Measurements from ENCODE around the gene TADA2B. TPM values are rescaled to one million over a fixed set of nuclear protein-coding genes. Genes with fewer than 3 reads are reported as not detected.

Gene TADA2B
- total and polyA plus RNA-seq, 2 of the 4 experiments (the other 2 are of a cell fraction) = 6.1 to 8.6 TPM

DNA sequence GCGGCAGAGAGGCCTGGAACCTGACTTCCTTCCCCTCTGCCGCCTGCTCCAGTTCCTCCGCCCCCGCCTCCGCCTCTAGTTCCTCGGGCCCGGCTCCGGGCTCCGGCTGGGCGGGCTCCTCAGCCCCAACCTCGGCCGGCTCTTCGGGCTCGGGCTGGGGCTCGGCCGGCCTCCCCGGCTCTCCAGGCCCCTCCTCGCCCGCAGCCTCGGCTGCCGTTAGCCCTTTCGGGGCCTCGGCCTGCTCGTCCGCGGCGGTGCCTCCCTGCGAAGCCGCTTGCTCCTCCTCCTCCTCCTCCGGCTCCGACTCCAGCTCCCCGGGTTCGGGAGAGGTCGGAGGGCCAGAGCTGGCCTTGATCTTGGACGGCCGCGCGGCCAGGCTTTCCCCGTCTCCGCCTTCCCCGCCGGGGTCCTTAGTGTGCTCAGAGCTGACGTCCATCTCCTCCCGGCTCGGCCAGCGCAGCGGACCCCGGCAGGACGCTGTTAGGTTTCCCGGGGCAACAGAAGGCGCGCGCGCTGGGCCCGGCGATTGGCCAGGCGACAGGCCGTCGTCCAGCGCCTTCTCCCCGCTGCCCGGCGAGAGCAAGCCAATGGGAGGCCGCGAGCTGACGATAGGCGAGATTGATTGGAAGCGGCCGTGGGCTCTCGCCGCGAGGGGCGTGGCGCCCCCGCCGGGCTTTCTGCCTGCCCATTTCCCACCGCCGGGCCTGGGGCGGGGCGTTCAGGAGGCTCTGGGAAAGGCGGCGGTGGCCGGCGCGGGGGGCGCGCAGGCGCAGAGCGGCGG lies 479 bp upstream of the TADA2B start (continued):
- TF ChIP-seq RFX5 (IDR thresholded peaks at IDR 0.05; ENCODE audit: low read depth, low read length) (peak; percentile 46; the same call in 1 of the 2 replicates), CEBPB (IDR thresholded peaks at IDR 0.05; ENCODE audit: low read depth, low read length) (no peak)

GRCh38 chr4:7044137-7044930 lies 1.2 kb downstream of the TADA2B start:
- Histone ChIP-seq H3K79me1 (ENCODE audit: low read depth in 1 of 2, low read length in 2 of 2) (peaks cover 22 to 69% of the 10 kb centered on the region in 2 experiments), H3K56ac (ENCODE audit: extremely low read depth, insufficient read depth, low read length) (peak overlapping the region; percentile 35; the same call in 1 of the 2 replicates), H2AK5ac (ENCODE audit: low read depth, low read length) (peak overlapping the region; percentile 57; the same call in 1 of the 2 replicates), H2AK9ac (replicated peaks; ENCODE audit: low read depth, low read length, poor library complexity) (peak overlapping the region; percentile 96), H3K27ac (ENCODE audit: insufficient read depth, low read length) (peak overlapping the region; percentile 74; the same call in 1 of the 2 replicates), H3K9me3 (ENCODE audit: control insufficient read depth, insufficient read depth, low read length) (no peaks in the 10 kb centered on the region), H3K4ac (ENCODE audit: low read depth, low read length) (peak overlapping the region; percentile 88), H3K23ac (ENCODE audit: low read depth, low read length) (peak overlapping the region; percentile 74), H3K36me3 (ENCODE audit: control insufficient read depth, insufficient read depth, low read length) (peaks cover 2% of the 10 kb centered on the region; the same call in 1 of the 2 replicates), H3K4me3 (ENCODE audit: insufficient read depth, low read depth, low read length) (peak overlapping the region; percentile 79), H3K14ac (replicated peaks; ENCODE audit: low read depth, low read length) (peak overlapping the region; percentile 91), H2AFZ (replicated peaks; ENCODE audit: low read length, poor library complexity) (peak overlapping the region; percentile 97), H4K8ac (ENCODE audit: low read depth in 2 of 2, low read length in 2 of 2) (no peak overlapping the region; a peak in 1 of 4 replicates), H4K20me1 (ENCODE audit: insufficient read depth, low read length) (peaks cover 55% of the 10 kb centered on the region), H3K4me2 (ENCODE audit: low read depth, low read length) (peak overlapping the region; percentile 99), H3K27me3 (ENCODE audit: control insufficient read depth, insufficient read depth, low read length) (no peaks in the 10 kb centered on the region), H2BK20ac (ENCODE audit: low read depth, low read length) (no peak overlapping the region), H3K9me1 (ENCODE audit: insufficient read depth, low read length) (peaks cover 20% of the 10 kb centered on the region), H2BK15ac (ENCODE audit: low read depth, low read length) (no peak overlapping the region), H3K4me1 (ENCODE audit: control insufficient read depth, insufficient read depth, low read length) (peaks cover 21% of the 10 kb centered on the region), H4K91ac (ENCODE audit: insufficient read depth, low read depth, low read length) (peak overlapping the region; percentile 1; the same call in 1 of the 2 replicates), H3K9ac (ENCODE audit: low read depth, low read length) (peak overlapping the region; percentile 87), H2BK120ac (ENCODE audit: low read depth, low read length) (no peak overlapping the region), H2BK5ac (ENCODE audit: low read depth, low read length, poor library complexity, severe bottlenecking) (peak overlapping the region; percentile 79), H4K5ac (ENCODE audit: low read depth, low read length) (no peak overlapping the region), H3K18ac (ENCODE audit: low read depth, low read length) (no peak overlapping the region)
- no TSS peak for BruUV-seq (replicated peaks)
- TF ChIP-seq RFX5 (IDR thresholded peaks at IDR 0.05; ENCODE audit: low read depth, low read length) = no peak
- TF ChIP-seq CEBPB (IDR thresholded peaks at IDR 0.05; ENCODE audit: low read depth, low read length) = peak; percentile 0; the same call in 1 of the 2 replicates
- in situ Hi-C loops (cut with MboI; ENCODE audit: low sequenced_read_pairs) = no loop called here
- WGBS, 2 experiments (ENCODE audit: extremely low coverage in 2 of 2, insufficient read length in 1 of 2) = 10% methylated on average over 6 of the region's 29 CpGs; no CpG with 5 or more reads in 1 of the 2 experiments
- no peak for ATAC-seq (ENCODE audit: low read depth)
- no peak for DNase-seq
- POLR2A ChIA-PET (ENCODE audit: unreplicated experiment) = no interaction called here
- intact Hi-C loops (cut with micrococcal nuclease) = loop anchor here (5.0 kb wide), 1 partner anchor 57 kb away; no protein-coding TSS in a partner anchor
- CTCF ChIA-PET = interaction anchor here (0.6 to 1.6 kb wide), 3 partner anchors 9 to 41 kb away, joined by 3 to 4 read pairs (median 3); partner anchors contain the start of gene GRPEL1
- dilution Hi-C loops (cut with HindIII; ENCODE audit: low sequenced_read_pairs, unreplicated experiment) = no loop called here

All from IMR-90 (cell line).